Vagina (tissue), 2 donors: ENCODE data around the gene MIF.

ENCODE experiments used
- CTCF ChIP-seq, 3 experiments: fragments of 450-650 bp in 2 of 3; fragments of 200-600 bp in 1 of 3; sonication (generic) in 1 of 3; IDR thresholded peaks; one replicate each; pipeline ENCODE4 v1.5.1; 2017 to 2019; ENCODE audit warnings: antibody characterized with exemption in 3 of 3, mild to moderate bottlenecking in 2 of 3, moderate library complexity in 2 of 3
- POLR2A ChIP-seq, 2 donors: fragments of 450-650 bp; IDR thresholded peaks; one replicate each; pipeline ENCODE4 v1.6.1; 2017; ENCODE audit warnings: antibody characterized with exemption in 2 of 2, mild to moderate bottlenecking in 2 of 2, moderate library complexity in 2 of 2
- POLR2AphosphoS5 ChIP-seq, 2 donors: sonication (generic); formaldehyde crosslinking; IDR thresholded peaks; one replicate each; pipeline ENCODE4 v1.9.0; 2017; ENCODE audit warnings: antibody characterized with exemption in 2 of 2, mild to moderate bottlenecking in 2 of 2, low read depth in 1 of 2; ENCODE audit not compliant: insufficient read depth in 1 of 2

DNA sequence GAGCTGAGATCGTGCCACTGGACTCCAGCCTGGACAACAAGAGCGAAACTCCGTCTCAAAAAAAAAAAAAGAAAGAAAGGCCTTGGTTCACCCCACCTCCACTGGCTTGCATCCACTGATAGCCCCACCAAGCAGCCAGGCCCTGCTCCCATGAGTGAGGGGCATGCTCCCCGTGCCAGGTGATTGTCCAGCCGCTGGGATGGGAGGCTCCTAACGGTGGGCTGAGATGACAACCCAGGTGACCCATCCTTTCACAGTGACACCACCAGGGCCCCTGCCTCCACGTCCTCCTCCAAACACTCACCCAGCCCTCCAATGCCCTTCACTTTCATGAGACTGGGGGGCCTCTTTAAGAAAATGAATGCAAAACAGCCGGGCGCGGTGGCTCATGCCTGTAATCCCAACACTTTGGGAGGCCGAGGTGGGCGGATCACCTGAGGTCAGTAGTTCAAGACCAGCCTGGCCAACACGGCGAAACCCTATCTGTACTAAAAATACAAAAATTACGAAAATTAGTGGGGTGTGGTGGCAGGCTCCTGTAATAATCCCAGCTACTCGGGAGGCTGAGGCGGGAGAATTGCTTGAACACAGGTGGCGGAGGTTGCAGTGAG, 46.8 kb upstream of the MIF start:
- TF ChIP-seq CTCF (IDR thresholded peaks at IDR 0.05) (no peak), POLR2AphosphoS5 (IDR thresholded peaks at IDR 0.05; ENCODE audit: insufficient read depth in 1 of 2, low read depth in 1 of 2) (no peak), POLR2A (IDR thresholded peaks at IDR 0.05) (no peak)
